Activated CD8-positive, alpha-beta memory T cell treated with anti-CD3 and anti-CD28 coated beads for 36 hours (primary cell): ENCODE data around the gene DNTTIP2. TPM values are rescaled to one million over a fixed set of nuclear protein-coding genes. Genes with fewer than 3 reads are reported as not detected.
"Not testable (repeated sequence)": the region's sequence is repeated elsewhere in the genome, so short reads cannot be mapped to it uniquely, and the experiment has no call there.

Experiments used
- CTCF ChIA-PET: fragments of 350-600 bp; sonication (Branson Sonifier 250); formaldehyde crosslinking; loops from one replicate; lab custom pipeline; 2021; ENCODE audit warnings: antibody characterized with exemption; lab: Charles Lee
- POLR2A ChIA-PET: fragments of 350-600 bp; sonication (Branson Sonifier 250); formaldehyde crosslinking; loops from one replicate; lab custom pipeline; 2021; ENCODE audit warnings: antibody characterized with exemption; lab: Charles Lee
- total RNA-seq, 2 experiments: library from RNA; stranded (reverse); gene quantifications; one replicate each; pipeline ENCODE4 v1.2.3, GENCODE V29; 2021

The DNTTIP2 gene
- total RNA-seq: 100 to 1,000 TPM; 107 to 108 TPM

- ChIA-PET POLR2A (interaction anchor here (0.7 to 2.3 kb wide), 6 partner anchors 15 to 534 kb away, joined by 3 to 8 read pairs (median 4); partner anchors contain the start of genes DR1 and GCLM), CTCF (interaction anchor here (1.0 to 1.8 kb wide), 2 partner anchors 29 to 30 kb away, joined by 3 to 8 read pairs; partner anchors contain the start of gene GCLM)
Observed at GRCh38 chr1:93878889-93879586, at the start of gene DNTTIP2. Gene DNTTIP2 (minus strand): TSS chr1:93879206. CDS start chr1:93879148, 58 bp downstream.

DNA sequence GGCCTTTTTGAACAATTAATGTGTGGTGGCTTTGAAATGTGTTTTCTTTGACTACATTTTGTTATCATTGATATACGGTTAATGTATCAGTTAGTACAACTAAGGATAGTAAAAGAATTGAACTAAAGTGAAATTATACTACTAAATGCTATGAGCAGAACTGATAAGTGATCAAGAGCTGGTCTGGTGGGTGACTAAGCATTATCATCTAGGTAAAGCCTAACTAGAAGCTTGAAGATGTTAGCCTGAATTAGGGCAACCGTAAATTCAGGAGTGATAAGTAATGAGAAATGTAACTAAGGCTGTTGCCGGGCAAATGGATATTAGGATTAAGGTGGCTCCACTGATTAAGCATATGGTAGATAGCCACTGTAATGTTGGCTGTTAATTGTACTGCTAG is 46.2 kb upstream of the DNTTIP2 start:
- CTCF ChIA-PET: no interaction called here

DNA sequence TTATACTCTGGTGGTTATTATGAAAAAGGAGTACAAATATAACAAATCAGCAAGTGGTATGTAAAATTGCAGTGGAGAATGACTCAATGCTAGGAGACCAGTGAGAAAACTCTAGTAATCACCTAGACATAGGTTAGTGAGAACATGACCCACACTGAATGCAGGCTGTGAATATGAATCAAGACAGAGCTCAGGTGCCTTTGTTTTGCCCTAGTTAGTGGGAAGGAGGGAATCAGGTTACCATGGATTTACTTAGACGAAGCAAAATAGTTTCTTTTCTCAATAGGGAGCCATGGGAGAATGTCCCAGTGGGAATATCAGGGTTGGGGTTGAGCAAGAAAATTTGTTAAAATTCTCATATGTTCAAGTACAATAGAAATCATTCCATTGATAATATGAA is 40.8 kb upstream of the DNTTIP2 start:
- CTCF ChIA-PET: no interaction called here
- POLR2A ChIA-PET: no interaction called here

More for the DNA sequence above, 46.2 kb upstream of the DNTTIP2 start:
- POLR2A ChIA-PET: no interaction called here

- ChIA-PET CTCF (no interaction called here), POLR2A (no interaction called here)
Observed at GRCh38 chr1:93917302-93917701, 38.3 kb upstream of the DNTTIP2 start.

GRCh38 chr1:93910880-93911279 is 31.9 kb upstream of the DNTTIP2 start:
- POLR2A ChIA-PET, CTCF ChIA-PET: not testable (repeated sequence)

GRCh38 chr1:93910305-93910704 is 31.3 kb upstream of the DNTTIP2 start:
- POLR2A ChIA-PET: interaction anchor here (1.8 to 1.9 kb wide), 2 partner anchors 31 to 64 kb away, joined by 8 to 11 read pairs; partner anchors contain the start of gene DNTTIP2
- CTCF ChIA-PET: interaction anchor here (1.0 to 1.1 kb wide), 5 partner anchors 65 to 607 kb away, joined by 3 to 5 read pairs (median 4); partner anchors contain the start of gene DR1

DNA sequence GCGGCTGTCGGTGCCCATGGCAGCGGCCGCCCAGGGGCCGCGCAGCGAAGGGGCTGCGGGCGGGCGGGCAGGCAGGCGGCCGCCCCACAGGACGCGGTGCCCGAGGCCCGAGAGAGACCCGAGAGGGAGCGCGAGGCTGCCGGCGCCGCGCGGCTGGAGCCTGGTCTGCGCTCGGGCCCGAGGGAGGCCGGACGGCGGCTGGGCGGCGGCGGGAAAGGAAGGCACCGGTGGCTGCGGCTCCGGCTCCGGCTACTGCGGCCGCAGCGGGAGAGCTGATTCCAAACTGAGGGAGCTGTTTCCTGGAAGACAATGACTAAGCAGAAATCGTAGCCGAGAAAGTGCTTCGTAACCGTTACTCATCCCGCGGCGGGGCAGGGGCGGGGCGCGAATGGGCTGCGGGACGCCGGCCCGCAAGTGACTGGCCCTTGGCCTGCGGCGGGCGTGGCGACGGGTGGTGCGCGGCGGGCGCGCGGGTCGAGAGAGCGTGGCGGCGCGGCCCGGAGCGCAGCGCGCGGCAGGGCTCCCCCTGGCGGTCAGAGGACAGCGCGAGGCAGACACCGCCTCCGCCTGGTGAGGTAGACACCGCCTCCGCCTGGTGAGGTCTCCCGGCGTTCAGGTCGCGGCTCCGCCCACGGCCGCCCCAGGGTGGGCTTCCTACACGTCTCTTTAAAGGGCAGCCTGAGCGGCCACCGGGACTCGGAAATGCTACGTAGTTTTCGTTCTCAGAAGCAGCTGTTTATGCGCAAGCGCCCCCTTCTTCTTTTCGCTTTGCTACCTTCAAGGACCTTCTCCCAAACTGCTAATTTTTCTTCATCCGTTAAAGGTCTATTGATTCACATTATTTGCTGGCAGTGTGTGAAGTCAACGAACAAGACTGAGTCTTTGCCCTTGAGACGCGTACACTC is 30.4 kb upstream of the DNTTIP2 start, which contains the start of gene GCLM:
Gene GCLM (minus strand): TSS at position 285 of the 905 bp plus-strand sequence. CDS start 267 bp downstream, at position 18.
- ChIA-PET POLR2A (interaction anchor here (1.0 to 1.9 kb wide), 3 partner anchors 30 to 1209 kb away, joined by 5 to 11 read pairs (median 8); partner anchors contain the start of gene DNTTIP2), CTCF (interaction anchor here (1.0 to 2.0 kb wide), 6 partner anchors 30 to 606 kb away, joined by 3 to 8 read pairs (median 4); partner anchors contain the start of genes DNTTIP2 and DR1)

DNA sequence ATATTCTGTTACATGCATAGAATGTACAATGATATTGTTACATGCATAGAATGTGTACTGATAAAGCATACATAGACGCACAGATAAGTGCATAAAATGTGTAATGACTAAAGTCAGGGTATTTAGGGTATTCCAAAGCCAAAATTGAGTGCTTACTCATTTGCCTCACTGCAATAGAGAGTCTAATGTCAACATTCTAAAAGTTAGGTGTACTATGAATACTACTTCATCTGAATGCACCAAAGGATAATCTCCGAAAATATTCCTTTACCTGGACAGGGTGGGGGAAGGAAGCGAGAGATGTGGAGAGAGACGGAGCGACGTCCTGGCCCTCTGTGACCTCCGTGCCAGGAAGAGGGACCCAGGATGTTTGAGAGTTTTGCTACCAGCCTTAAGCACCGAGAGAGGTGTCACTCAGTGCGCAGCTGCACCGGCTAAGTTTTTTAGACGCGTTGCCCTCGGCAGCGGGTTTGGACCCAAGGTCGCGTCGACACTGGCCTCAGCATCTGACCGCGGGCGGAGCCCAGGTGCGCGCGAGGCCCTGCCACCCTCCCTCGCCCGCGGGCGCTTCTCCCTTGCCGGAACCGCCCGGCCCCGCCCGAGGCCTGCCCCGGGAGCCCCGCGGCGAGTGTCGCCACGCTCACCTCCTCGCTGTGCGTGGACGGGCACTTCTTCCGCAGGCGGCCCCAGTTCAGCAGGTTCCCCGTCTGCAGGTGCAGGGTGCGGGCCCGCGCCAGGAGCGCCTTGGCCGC is 29.6 kb upstream of the DNTTIP2 start:
- POLR2A ChIA-PET: interaction anchor here (1.0 to 1.9 kb wide), 4 partner anchors 29 to 1210 kb away, joined by 3 to 11 read pairs (median 6); partner anchors contain the start of gene DNTTIP2

DNA sequence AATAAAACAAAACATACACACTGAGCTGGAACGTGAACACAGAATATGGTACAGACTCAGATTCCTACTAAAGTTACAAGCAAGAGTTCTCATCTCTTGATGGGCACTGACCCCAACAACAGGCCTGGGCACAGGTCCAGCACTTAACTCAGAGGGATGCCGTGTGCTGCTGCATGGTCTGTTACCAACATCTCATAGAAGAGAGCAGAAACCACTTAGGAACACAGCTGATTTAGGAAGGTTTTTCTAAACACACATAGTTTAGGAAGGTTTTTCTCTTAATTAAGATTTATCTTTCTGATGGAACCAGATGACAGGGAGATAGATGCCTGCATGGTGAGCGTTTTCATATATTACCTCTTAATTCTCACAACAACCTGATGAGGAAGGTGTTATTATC is 28.7 kb upstream of the DNTTIP2 start:
- ChIA-PET POLR2A (interaction anchor here (1.2 kb wide), 1 partner anchor 28 kb away, joined by 3 read pairs; no protein-coding TSS in a partner anchor), CTCF (interaction anchor here (1.0 to 2.0 kb wide), 2 partner anchors 28 to 62 kb away, joined by 3 to 8 read pairs; partner anchors contain the start of gene DNTTIP2)

More for the DNA sequence above, 29.6 kb upstream of the DNTTIP2 start:
- CTCF ChIA-PET: interaction anchor here (1.0 to 2.0 kb wide), 2 partner anchors 29 to 63 kb away, joined by 3 to 8 read pairs; partner anchors contain the start of gene DNTTIP2

GRCh38 chr1:93906480-93906879 is 27.5 kb upstream of the DNTTIP2 start:
- CTCF ChIA-PET: no interaction called here
- POLR2A ChIA-PET: no interaction called here

DNA sequence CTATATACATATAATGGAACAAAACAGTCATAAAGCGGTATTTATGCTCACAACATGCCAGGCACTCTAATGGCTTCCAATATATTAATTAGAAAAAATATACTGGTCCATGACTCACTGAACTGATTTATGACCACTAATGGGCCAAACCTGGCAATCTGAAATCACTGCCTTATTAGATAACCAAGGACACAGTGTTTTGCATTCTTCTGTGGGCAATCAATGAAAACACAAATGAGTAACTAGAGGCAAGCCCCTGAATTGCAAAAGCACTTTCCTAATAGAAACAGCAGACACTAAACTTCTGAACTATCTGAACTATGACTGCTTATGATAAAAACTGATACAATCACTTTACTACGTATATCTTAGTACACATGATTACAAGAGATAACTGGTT is 26.7 kb upstream of the DNTTIP2 start:
- ChIA-PET CTCF (no interaction called here), POLR2A (no interaction called here)

DNA sequence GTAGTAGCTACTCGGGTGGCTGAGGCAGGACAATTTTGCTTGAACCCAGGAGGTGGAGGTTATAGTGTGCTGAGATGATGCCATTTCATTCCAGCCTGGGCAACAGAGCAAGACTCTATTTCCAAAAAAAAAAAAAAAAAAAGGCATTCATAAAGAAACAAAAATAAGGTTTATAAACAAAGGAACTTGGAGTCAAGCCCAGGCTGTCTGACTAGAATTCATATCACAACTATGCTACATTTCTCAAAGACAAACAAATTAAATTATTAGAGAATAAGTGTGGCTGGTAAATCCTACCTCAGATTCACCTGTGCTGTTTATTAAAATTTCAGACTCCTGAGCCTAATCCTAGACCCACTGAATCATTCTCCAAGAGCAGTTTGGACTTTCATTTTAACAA is 26.0 kb upstream of the DNTTIP2 start:
- ChIA-PET POLR2A (no interaction called here), CTCF (no interaction called here)

DNA sequence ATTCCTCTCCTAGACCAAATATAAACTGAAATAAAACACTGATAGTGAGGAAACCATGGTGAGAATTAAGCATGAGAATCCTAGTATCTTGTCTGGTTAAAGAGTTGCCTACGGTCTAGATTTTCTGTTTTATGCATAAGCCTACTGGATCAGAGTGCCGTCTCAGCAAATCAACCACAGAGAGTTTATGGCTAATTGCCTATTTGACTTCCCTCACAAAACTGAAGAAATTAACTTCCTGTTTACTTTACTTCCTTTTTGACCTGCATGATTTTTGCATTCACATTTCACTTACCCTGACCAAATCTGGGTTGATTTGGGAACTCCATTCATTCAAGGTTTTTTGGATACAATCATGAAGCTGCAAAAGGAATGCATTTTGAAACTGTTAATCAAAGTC is 25.2 kb upstream of the DNTTIP2 start:
- ChIA-PET CTCF (no interaction called here), POLR2A (no interaction called here)

DNA sequence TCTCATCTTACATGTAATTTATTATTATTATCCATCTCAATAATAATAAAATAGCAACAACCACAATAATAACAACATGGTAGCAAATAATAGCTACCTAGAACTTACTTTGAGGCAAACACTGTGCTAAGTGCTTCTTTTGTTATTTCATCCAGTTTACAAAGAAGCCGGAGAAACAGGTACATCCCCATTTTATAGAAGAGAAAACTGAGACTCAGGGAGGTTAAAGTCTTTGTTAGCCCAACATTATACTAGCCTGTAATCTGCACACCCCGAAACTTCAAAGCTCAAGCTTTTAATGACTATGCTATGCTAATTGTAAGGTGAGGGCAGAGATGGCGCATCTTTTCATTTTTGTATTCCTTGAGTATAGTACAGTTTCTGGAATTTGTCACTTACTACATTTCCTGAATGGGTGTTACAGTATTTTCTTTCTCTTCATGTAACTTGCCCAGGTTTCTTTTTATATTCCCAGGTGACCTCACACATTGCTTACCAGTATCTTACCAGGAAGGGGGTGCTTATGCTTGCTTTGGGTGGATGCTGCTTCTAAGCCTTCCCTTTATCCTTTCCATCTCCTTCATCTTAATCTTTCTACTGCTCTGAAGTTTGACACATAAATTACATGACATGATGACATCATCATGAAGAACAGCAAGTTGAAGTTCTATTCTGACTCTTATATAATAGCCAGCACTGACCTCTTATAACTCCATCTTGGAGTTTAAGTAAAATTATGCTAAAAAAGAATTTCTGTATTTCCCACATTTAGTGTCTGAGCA is 21.9 kb upstream of the DNTTIP2 start:
- POLR2A ChIA-PET: no interaction called here
- CTCF ChIA-PET: no interaction called here

DNA sequence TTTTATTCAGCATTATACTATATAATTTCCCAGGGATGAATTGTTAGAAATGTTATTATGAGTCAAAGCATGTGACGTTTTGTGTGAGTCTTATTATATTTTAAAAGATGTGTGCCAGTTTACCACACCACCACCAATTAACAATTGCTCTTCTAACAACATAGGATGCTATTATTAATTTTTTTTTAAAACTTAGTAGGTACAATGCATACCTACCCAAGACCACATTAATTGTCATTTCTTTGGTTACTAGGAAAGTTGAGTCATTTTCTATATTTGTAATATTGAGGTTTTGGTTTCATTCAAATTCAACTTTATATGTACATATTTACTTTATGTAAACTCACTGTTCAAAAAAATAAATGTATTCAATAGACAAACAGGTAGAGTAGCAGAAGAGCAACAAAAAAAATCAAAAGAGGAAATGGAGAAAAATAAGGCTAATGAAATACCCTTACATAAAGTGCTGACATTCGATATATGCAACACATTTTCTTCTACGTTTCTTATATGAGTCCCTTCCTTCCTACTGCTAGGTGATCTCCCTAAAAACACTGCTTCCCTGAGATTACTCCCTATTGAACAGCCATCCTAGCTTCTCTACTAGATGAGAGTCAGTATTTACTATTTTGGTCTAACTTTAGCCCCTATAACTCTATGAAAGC is 20.7 kb upstream of the DNTTIP2 start:
- CTCF ChIA-PET: no interaction called here
- POLR2A ChIA-PET: no interaction called here

DNA sequence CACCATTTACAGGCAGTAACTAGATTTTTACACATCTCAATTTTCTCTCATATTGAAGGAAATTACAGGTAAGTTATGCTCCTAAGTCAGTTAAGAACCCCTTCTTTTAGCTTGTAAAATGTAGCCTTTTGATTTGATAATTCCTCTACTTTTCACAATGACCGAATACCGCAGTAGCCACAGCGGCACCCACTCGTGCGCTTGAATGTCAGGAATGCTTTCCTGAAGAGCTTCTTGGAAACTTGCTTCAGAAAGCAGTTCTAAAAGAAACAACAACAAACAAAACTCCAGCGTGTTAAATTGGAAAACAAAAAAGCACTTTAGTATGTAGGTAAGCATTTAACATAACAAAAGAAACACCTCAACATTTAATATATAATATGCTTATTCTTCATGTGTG is 9.9 kb upstream of the DNTTIP2 start:
- ChIA-PET POLR2A (no interaction called here), CTCF (interaction anchor here (0.6 kb wide), 1 partner anchor 27 kb away, joined by 4 read pairs; no protein-coding TSS in a partner anchor)

GRCh38 chr1:93882269-93882668 is 3.3 kb upstream of the DNTTIP2 start:
- POLR2A ChIA-PET: no interaction called here
- CTCF ChIA-PET: no interaction called here
